GM19238 (cell line): Measurements from ENCODE around the gene CLMP.

ENCODE experiments used
- DNase-seq: peaks from one replicate; pipeline ENCODE4 v3.0.0; 2011; ENCODE audit warnings: low spot score; ENCODE audit not compliant: insufficient read length

The CLMP gene

GRCh38 chr11:123086305-123086704, 108.7 kb downstream of the CLMP start:
- no peak for DNase-seq

GRCh38 chr11:123085497-123085896, 109.6 kb downstream of the CLMP start:
- no peak for DNase-seq

- no peak for DNase-seq
These were observed 110.6 kb downstream of the CLMP start for GRCh38 chr11:123084454-123084853.

GRCh38 chr11:123083623-123084029, 111.4 kb downstream of the CLMP start:
- no peak for DNase-seq

GRCh38 chr11:123082977-123083376, 112.1 kb downstream of the CLMP start:
- no peak for DNase-seq

GRCh38 chr11:123080015-123080414, 115.0 kb downstream of the CLMP start:
- DNase-seq: no peak

GRCh38 chr11:123076484-123076883, 118.6 kb downstream of the CLMP start:
- DNase-seq: no peak

GRCh38 chr11:123073343-123074057, 121.5 kb downstream of the CLMP start:
- DNase-seq: no peak

GRCh38 chr11:123072762-123073161, 122.3 kb downstream of the CLMP start:
- DNase-seq: no peak

- DNase-seq: no peak
These were observed 122.7 kb downstream of the CLMP start for GRCh38 chr11:123072332-123072761.

GRCh38 chr11:123069908-123070821, 124.9 kb downstream of the CLMP start:
- DNase-seq: no peak

GRCh38 chr11:123065621-123066020, 129.4 kb downstream of the CLMP start:
- DNase-seq: no peak

GRCh38 chr11:123063826-123064657, 131.0 kb downstream of the CLMP start:
- no peak for DNase-seq

- DNase-seq: no peak
These were observed 131.9 kb downstream of the CLMP start for GRCh38 chr11:123062892-123063825.

GRCh38 chr11:123062158-123062891, 132.7 kb downstream of the CLMP start:
- peak; percentile 75 for DNase-seq

GRCh38 chr11:123061403-123062157, 133.5 kb downstream of the CLMP start, which contains the start of gene HSPA8:
Gene HSPA8 (minus strand): TSS chr11:123062136. CDS start chr11:123061324, 812 bp downstream.
- DNase-seq: no peak

- no peak for DNase-seq
These were observed 134.6 kb downstream of the CLMP start for GRCh38 chr11:123060277-123061000.
